Retina (tissue), 1 donor: Measurements from ENCODE around the gene EPS8L1.
"Not testable (repeated sequence)": the region's sequence is repeated elsewhere in the genome, so short reads cannot be mapped to it uniquely, and the experiment has no call there.

Experiments
- DNase-seq: peaks from one replicate; pipeline ENCODE4 v3.0.0-alpha.2; 2016

The EPS8L1 gene

GRCh38 chr19:55075371-55075998, at the start of gene EPS8L1:
Gene EPS8L1, plus strand, starts transcription at chr19:55075869. Its CDS starts 576 bp downstream, at chr19:55076445.
- DNase-seq, result no peak

GRCh38 chr19:55027140-55027471, 48.6 kb upstream of the EPS8L1 start:
- DNase-seq, result not testable (repeated sequence)

GRCh38 chr19:55027472-55028337, 48.0 kb upstream of the EPS8L1 start:
- DNase-seq, result no peak

GRCh38 chr19:55028757-55029156, 46.9 kb upstream of the EPS8L1 start:
- no peak for DNase-seq

GRCh38 chr19:55031178-55031577, 44.5 kb upstream of the EPS8L1 start:
- no peak for DNase-seq

- no peak for DNase-seq
Measured at GRCh38 chr19:55032170-55032800, 43.4 kb upstream of the EPS8L1 start.

- not testable (repeated sequence) for DNase-seq
Measured at GRCh38 chr19:55032976-55033643, 42.6 kb upstream of the EPS8L1 start.

GRCh38 chr19:55034751-55035150, 40.9 kb upstream of the EPS8L1 start:
- no peak for DNase-seq

- DNase-seq, result no peak
Measured at GRCh38 chr19:55036058-55036457, 39.6 kb upstream of the EPS8L1 start.

- not testable (repeated sequence) for DNase-seq
Measured at GRCh38 chr19:55037603-55038002, 38.1 kb upstream of the EPS8L1 start.

- not testable (repeated sequence) for DNase-seq
Measured at GRCh38 chr19:55040654-55041053, 35.0 kb upstream of the EPS8L1 start.

- DNase-seq, result no peak
Measured at GRCh38 chr19:55041244-55041626, 34.4 kb upstream of the EPS8L1 start.

GRCh38 chr19:55041627-55042343, 33.9 kb upstream of the EPS8L1 start:
- no peak for DNase-seq

GRCh38 chr19:55042344-55042678, 33.4 kb upstream of the EPS8L1 start:
- no peak for DNase-seq

- no peak for DNase-seq
Measured at GRCh38 chr19:55042688-55043087, 33.0 kb upstream of the EPS8L1 start.

- DNase-seq, result no peak
Measured at GRCh38 chr19:55044286-55044685, 31.4 kb upstream of the EPS8L1 start.

GRCh38 chr19:55044771-55045716, 30.6 kb upstream of the EPS8L1 start:
- DNase-seq, result no peak

GRCh38 chr19:55046975-55047622, 28.6 kb upstream of the EPS8L1 start:
- DNase-seq, result no peak

- no peak for DNase-seq
Measured at GRCh38 chr19:55047951-55048350, 27.7 kb upstream of the EPS8L1 start.

GRCh38 chr19:55048446-55048845, 27.2 kb upstream of the EPS8L1 start:
- DNase-seq, result no peak
